ENCODE results near the gene ZNF273.
"Not testable (repeated sequence)": the region's sequence is repeated elsewhere in the genome, so short reads cannot be mapped to it uniquely, and the experiment has no call there.

ZNF273 gene

GRCh38 chr7:64888901-64889685 lies 14.0 kb upstream of the ZNF273 start:
- peak in 1 of 2 donors; percentile 6 for DNase-seq (ENCODE audit: low read depth in 2 of 2)

DNA sequence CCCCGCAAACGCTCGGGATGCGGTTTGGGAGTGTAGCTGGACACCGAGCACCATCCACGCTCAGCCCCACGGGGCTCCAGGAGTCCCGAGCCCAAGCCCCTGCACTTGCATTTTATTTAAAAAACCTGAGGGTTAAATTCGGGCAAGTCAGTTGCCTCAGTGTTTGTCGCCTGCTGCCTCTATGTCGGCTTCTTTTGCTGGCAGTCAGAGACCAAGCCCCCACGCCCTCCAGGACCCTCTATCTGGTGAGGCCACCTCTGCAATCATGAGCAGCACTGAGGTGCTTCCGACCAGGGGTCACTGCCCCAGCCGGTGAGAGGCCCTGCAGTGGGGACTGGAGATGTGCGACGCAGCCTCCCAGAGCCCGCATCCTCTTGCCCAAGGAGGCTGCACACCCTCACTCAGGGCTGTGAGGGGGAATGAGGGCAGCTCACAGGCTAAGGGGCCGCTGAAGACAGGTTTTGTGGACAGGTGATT lies 13.3 kb upstream of the ZNF273 start:
- DNase-seq (ENCODE audit: low read depth in 2 of 2), result no peak

GRCh38 chr7:64890273-64890672 lies 12.8 kb upstream of the ZNF273 start:
- DNase-seq (ENCODE audit: low read depth in 2 of 2), result not testable (repeated sequence)

GRCh38 chr7:64890761-64891362 lies 12.2 kb upstream of the ZNF273 start:
- DNase-seq (ENCODE audit: low read depth in 2 of 2), result no peak

GRCh38 chr7:64891363-64892081 lies 11.6 kb upstream of the ZNF273 start:
- not testable (repeated sequence) for DNase-seq (ENCODE audit: low read depth in 2 of 2)

DNA sequence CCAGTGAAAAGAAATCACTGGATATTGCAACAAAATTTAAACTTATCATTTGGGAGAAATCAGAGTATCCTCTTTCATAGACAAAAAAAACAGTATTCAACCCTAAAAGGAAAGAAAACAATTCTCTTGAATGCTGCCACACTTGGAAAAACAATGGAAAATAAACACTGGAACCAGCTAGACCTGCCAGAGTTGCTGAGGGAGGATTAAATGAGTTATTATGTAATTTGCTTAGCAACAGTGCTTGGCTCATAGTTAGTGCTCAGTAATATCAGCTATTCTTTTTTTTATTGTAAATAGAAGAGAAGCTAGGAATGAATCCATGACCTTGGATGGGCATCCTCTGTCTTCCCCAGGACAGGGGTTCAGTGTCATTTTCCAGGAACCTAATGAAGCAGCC lies 11.0 kb upstream of the ZNF273 start:
- no peak for DNase-seq (ENCODE audit: low read depth in 2 of 2)

DNA sequence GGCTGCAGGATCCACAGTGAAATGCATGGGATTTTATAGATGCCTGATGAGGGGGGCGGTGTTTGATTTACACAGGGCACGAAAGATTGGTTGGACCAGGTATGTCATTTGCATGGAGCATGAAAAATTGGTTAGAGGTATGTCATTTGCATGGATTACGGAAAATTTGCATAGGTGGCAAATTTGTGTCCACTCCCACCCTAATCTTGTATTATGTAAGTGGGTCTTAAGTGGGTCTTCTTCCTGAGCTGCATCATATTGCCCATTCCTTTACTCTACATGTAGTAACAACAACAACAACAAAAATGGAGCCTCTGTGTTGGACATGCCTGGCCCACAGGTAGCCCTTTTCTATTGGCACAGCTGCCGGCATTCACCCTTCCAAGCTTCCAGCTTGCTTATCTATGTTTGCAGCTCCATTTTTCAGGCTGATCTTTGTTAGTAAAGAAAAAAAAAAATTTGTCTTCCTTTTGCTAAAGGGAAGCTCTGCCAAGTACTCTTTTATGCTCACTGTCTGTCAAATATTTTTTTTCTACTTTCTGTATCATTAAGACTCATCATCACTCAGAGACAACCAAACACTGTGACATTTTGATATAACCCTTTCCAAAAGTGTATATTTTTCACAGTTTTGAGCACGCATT lies 10.3 kb upstream of the ZNF273 start:
- DNase-seq (ENCODE audit: low read depth in 2 of 2), result no peak

DNA sequence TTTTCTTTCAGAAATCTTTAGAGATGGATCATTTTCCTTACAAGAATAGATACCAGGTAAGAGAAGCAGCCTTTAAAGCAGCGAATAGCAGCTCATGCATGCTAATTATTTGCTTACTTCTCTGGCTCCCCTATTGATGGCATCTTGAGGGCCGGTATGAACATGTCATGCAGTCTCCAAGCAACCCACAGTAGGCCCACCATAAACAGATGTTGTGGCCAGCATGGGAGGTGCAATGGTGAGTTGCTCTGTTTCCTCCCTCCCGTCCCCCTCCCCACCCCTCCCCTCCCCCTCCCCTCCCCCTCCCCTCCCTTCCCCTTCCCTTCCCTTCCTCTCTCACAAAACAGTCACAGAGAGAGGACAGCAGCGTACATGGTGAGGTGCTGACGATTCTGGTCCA lies 9.7 kb upstream of the ZNF273 start:
- no peak for DNase-seq (ENCODE audit: low read depth in 2 of 2)

DNA sequence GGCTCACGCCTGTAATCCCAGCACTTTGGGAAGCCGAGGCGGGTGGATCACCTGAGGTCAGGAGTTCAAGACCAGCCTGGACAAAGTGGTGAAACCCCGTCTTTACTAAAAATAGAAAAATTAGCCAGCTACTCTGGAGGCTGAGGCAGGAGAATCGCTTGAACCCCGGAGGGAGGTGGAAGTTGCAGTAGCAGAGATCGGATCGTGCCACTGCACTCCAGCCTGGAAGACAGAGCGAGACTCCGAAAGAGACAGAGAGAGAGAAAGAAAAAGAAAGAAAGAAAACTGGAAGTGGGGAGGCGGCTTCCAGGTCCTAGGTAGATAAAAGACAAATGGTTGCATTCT lies 640 bp upstream of the ZNF273 start:
- not testable (repeated sequence) for DNase-seq (ENCODE audit: low read depth in 2 of 2)

DNA sequence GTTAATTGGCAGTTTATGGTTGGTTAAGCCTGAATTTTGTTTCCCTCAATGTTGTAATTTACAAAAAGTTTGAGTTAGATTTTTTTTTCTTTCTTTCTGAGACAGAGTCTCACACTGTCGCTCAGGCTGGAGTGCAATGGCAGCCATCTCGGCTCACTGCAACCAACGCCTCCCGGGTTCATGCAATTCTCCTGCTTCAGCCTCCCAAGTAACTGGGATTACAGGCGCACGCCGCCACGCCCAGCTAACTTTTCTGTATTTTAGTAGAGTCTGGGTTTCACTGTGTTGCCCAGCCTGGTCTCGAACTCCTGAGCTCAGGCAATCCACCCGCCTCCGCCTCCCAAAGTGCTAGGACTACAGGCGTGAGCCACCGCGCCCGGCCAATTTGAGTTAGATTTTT lies 935 bp downstream of the ZNF273 start:
- DNase-seq (ENCODE audit: low read depth in 2 of 2), result no peak

GRCh38 chr7:64905133-64905532 lies 2.1 kb downstream of the ZNF273 start:
- no peak for DNase-seq (ENCODE audit: low read depth in 2 of 2)

GRCh38 chr7:64905547-64905946 lies 2.5 kb downstream of the ZNF273 start:
- DNase-seq (ENCODE audit: low read depth in 2 of 2), result no peak

DNA sequence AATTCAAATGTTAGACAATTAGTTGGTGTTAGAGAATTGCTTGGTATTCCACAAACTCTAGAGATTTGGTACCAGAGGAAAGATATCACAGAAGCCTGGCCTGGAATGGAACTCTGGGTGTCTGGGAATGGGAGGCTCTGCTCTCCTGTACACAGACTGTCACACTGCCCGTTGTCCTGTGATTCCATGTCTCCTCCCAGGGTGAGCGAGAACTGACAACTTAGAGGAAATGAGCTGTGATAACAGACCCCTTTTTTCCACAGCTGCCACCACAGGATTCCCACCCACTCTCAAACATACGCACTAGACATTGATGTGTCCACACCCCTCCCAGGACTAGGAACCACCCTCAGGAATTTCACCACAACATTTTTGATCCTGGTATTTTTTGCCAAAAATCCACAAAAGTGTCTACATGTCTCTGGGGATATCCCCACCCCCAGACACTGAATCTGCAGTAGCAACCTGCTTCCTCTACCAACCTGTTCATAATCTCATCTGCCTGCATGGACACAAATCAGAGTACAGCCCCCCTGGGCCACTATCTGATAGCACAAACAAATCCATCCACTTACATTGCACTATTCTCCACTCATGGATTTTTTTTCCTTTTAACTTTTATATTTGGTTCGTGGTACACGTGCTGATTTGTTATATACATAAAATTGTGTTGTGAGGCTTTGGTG lies 4.7 kb downstream of the ZNF273 start:
- no peak for DNase-seq (ENCODE audit: low read depth in 2 of 2)

- DNase-seq (ENCODE audit: low read depth in 2 of 2), result no peak
Observed at GRCh38 chr7:64908358-64908757, 5.3 kb downstream of the ZNF273 start.

- DNase-seq (ENCODE audit: low read depth in 2 of 2), result no peak
Observed at GRCh38 chr7:64914557-64914956, 11.5 kb downstream of the ZNF273 start.

DNA sequence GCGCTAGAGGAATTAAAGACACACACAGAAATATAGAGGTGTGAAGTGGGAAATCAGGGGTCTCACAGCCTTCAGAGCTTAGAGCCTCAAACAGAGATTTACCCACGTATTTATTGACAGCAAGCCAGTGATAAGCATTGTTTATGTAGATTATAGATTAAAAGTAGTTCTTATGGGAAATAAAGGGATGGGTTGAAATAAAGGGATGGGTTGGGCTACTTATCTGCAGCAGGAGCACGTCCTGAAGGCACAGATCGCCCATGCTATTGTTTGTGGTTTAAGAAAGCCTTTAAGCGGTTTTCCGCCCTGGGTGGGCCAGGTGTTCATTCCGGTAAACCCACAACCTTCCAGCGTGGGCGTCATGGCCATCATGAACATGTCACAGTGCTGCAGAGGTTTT lies 12.2 kb downstream of the ZNF273 start:
- not testable (repeated sequence) for DNase-seq (ENCODE audit: low read depth in 2 of 2)

GRCh38 chr7:64928252-64929187 lies 25.4 kb downstream of the ZNF273 start:
- DNase-seq (ENCODE audit: low read depth in 2 of 2), result not testable (repeated sequence)

DNA sequence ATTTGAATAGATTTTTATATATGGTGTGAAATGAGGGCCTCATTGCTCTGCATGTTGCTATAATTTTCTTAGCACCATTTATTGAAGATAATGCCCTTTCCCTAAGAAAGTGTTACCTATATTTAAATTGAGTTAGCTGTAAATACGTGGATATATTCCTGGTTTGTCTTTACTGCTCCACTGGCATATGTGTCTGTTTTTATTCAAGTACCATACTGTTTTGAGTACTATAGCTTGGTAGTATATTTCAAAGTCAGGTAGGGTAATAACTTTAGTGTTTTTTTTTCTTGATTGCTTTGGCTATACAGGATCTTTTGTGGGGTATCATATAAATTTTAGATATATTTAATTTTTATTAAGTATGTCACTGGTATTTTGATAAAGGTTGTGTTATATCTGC lies 31.4 kb downstream of the ZNF273 start:
- DNase-seq (ENCODE audit: low read depth in 2 of 2), result no peak

GRCh38 chr7:64938540-64938939 lies 35.5 kb downstream of the ZNF273 start:
- no peak for DNase-seq (ENCODE audit: low read depth in 2 of 2)

DNA sequence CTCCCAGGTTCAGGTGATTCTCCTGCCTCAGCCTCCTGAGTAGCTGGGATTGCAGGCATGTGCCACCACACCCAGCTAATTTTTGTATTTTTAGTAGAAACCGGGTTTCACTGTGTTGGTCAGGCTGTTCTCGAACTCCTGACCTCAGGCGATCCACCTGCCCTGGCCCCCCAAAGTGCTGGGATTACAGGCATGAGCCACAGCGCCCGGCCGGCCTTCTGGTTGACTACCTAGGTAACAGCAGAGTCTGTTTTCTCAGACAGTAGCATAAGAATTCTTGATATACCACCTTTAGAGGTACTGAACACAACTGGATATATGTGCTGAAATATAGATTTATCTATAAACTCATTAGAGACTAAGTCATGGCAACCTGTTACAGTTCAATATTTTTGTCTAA lies 36.9 kb downstream of the ZNF273 start:
- DNase-seq (ENCODE audit: low read depth in 2 of 2), result not testable (repeated sequence)

Data from stimulated activated CD4-positive, alpha-beta T cell treated with anti-CD3 and anti-CD28 coated beads, Interleukin-4, amount 100 ng/mL, for 48 hours (primary cell).